ENCODE measurements around the gene PCSK4.

DNA sequence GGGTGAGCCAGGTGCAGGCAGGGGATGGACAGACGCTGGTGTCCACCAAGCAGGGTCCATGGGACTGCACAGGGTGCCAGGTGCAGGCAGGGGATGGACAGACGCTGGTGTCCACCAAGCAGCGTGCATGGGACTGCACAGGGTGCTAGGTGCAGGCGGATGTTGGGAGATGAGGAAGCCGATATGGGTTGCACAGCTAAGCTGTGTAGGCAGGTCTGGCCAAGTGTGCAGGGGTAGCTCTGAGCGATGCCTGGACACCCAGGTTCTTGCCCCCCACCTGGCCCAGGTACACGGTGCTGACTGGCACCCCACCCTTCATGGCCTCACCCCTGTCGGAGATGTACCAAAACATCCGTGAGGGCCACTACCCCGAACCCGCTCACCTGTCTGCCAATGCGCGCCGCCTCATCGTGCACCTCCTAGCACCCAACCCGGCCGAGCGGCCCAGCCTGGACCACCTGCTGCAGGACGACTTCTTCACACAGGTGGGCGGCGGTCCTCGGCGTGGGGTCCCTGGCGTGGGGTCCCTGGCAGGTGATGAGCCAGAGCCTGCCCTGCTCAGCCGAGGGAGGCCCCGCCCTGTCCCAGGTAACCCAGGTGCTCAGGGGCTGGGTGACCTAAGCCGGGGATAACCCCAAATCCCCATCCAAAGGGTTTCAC is 37.6 kb upstream of the PCSK4 start:
- TF ChIP-seq POLR2A (IDR thresholded peaks at IDR 0.05): no peak
- TF ChIP-seq, protein P1, sequence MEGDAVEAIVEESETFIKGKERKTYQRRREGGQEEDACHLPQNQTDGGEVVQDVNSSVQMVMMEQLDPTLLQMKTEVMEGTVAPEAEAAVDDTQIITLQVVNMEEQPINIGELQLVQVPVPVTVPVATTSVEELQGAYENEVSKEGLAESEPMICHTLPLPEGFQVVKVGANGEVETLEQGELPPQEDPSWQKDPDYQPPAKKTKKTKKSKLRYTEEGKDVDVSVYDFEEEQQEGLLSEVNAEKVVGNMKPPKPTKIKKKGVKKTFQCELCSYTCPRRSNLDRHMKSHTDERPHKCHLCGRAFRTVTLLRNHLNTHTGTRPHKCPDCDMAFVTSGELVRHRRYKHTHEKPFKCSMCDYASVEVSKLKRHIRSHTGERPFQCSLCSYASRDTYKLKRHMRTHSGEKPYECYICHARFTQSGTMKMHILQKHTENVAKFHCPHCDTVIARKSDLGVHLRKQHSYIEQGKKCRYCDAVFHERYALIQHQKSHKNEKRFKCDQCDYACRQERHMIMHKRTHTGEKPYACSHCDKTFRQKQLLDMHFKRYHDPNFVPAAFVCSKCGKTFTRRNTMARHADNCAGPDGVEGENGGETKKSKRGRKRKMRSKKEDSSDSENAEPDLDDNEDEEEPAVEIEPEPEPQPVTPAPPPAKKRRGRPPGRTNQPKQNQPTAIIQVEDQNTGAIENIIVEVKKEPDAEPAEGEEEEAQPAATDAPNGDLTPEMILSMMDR (IDR thresholded peaks at IDR 0.05): no peak

All from Peyer's patch (tissue), 4 donors.